Mesenchymal stem cell (in vitro differentiated cells and primary cell): ENCODE measurements around the gene MPDZ.

Experiments used
- DNase-seq: peaks from one replicate; pipeline ENCODE4 v3.0.0-alpha.2; 2013
- H2AFZ ChIP-seq: one replicate; pipeline ENCODE4 v1.6.1; 2013; ENCODE audit warnings: low read depth, mild to moderate bottlenecking, control low read depth, inconsistent platforms, low read length, moderate library complexity
- H2AK5ac ChIP-seq: 2 replicates; pipeline ENCODE4 v1.6.1; 2013; ENCODE audit warnings: low read length, moderate library complexity, mild to moderate bottlenecking, inconsistent platforms; ENCODE audit not compliant: severe bottlenecking
- H2BK120ac ChIP-seq: one replicate; pipeline ENCODE4 v1.6.1; 2013; ENCODE audit warnings: low read depth, mild to moderate bottlenecking, inconsistent platforms, low read length, moderate library complexity
- H2BK12ac ChIP-seq, 2 experiments: one replicate each; pipeline ENCODE4 v1.6.1; 2013; ENCODE audit warnings: inconsistent platforms in 2 of 2, low read length in 2 of 2, mild to moderate bottlenecking in 2 of 2, moderate library complexity in 2 of 2, control low read depth in 1 of 2
- H2BK15ac ChIP-seq: one replicate; pipeline ENCODE4 v1.6.1; 2013; ENCODE audit warnings: mild to moderate bottlenecking, low read depth, inconsistent platforms; ENCODE audit not compliant: poor library complexity, severe bottlenecking
- H2BK5ac ChIP-seq: 2 replicates; pipeline ENCODE4 v1.6.1; 2013; ENCODE audit warnings: low read depth, mild to moderate bottlenecking, low read length, control low read depth, inconsistent platforms; ENCODE audit not compliant: poor library complexity, severe bottlenecking
- H3K14ac ChIP-seq, 2 experiments: one replicate each; pipeline ENCODE4 v1.6.1; 2013; ENCODE audit warnings: inconsistent platforms in 2 of 2, low read length in 2 of 2, control low read depth in 1 of 2, mild to moderate bottlenecking in 1 of 2, moderate library complexity in 1 of 2
- H3K18ac ChIP-seq, 2 experiments: one replicate each; pipeline ENCODE4 v1.6.1; 2013; ENCODE audit warnings: inconsistent platforms in 2 of 2, low read length in 2 of 2, control low read depth in 1 of 2, low read depth in 1 of 2, mild to moderate bottlenecking in 1 of 2
- H3K23ac ChIP-seq, 2 experiments: one replicate each; pipeline ENCODE4 v1.6.1; 2013; ENCODE audit warnings: inconsistent platforms in 2 of 2, low read length in 2 of 2, mild to moderate bottlenecking in 2 of 2, moderate library complexity in 2 of 2, control low read depth in 1 of 2
- H3K27ac ChIP-seq: 2 replicates; pipeline ENCODE4 v1.5.1; 2013; ENCODE audit warnings: mild to moderate bottlenecking, moderate library complexity, low read length, control low read depth, inconsistent platforms; ENCODE audit not compliant: poor library complexity, severe bottlenecking
- H3K27me3 ChIP-seq, 2 experiments: 2 replicates each; pipeline versions ENCODE4 v1.6.1 to v1.7.0; 2013; ENCODE audit warnings: low read length in 2 of 2, mild to moderate bottlenecking in 2 of 2, moderate library complexity in 2 of 2, control low read depth in 1 of 2, inconsistent platforms in 1 of 2; ENCODE audit not compliant: control insufficient read depth in 1 of 2, insufficient read depth in 1 of 2
- H3K36me3 ChIP-seq, 2 experiments: 2 replicates each; pipeline versions ENCODE4 v1.6.1 to v1.7.0; 2013; ENCODE audit warnings: low read length in 2 of 2, control low read depth in 1 of 2, inconsistent platforms in 1 of 2, low read depth in 1 of 2, mild to moderate bottlenecking in 1 of 2; ENCODE audit not compliant: insufficient read depth in 2 of 2, control insufficient read depth in 1 of 2
- H3K4ac ChIP-seq, 2 experiments: one replicate each; pipeline ENCODE4 v1.6.1; 2013; ENCODE audit warnings: inconsistent platforms in 2 of 2, low read length in 2 of 2, mild to moderate bottlenecking in 2 of 2, moderate library complexity in 2 of 2, control low read depth in 1 of 2, low read depth in 1 of 2
- H3K4me1 ChIP-seq: 2 replicates; pipeline ENCODE4 v1.6.1; 2013; ENCODE audit warnings: low read depth, low read length, control low read depth; ENCODE audit not compliant: control insufficient read depth, insufficient read depth
- H3K4me2 ChIP-seq: 2 replicates; pipeline ENCODE4 v1.6.1; 2013; ENCODE audit warnings: low read length, mild to moderate bottlenecking, inconsistent platforms; ENCODE audit not compliant: poor library complexity, severe bottlenecking
- H3K4me3 ChIP-seq, 2 experiments: 2 replicates each; pipeline versions ENCODE4 v1.5.1 to v1.7.0; 2013; ENCODE audit warnings: low read length in 2 of 2, mild to moderate bottlenecking in 2 of 2, control low read depth in 1 of 2, low read depth in 1 of 2; ENCODE audit not compliant: insufficient read depth in 1 of 2
- H3K79me1 ChIP-seq: replicated peaks from 2 replicates; pipeline ENCODE4 v1.6.1; 2013; ENCODE audit warnings: mild to moderate bottlenecking, control low read depth, low read length, inconsistent platforms; ENCODE audit not compliant: poor library complexity, severe bottlenecking
- H3K9ac ChIP-seq: 2 replicates; pipeline ENCODE4 v1.7.0; 2013; ENCODE audit warnings: mild to moderate bottlenecking, low read length, moderate library complexity
- H3K9me3 ChIP-seq: 2 replicates; pipeline ENCODE4 v1.7.0; 2013; ENCODE audit warnings: mild to moderate bottlenecking, low read length; ENCODE audit not compliant: control insufficient read depth
- H4K8ac ChIP-seq: one replicate; pipeline ENCODE4 v1.6.1; 2013; ENCODE audit warnings: inconsistent platforms, mild to moderate bottlenecking, low read length, moderate library complexity
- H4K91ac ChIP-seq: one replicate; pipeline ENCODE4 v1.6.1; 2013; ENCODE audit warnings: mild to moderate bottlenecking, low read length, inconsistent platforms
- WGBS: methylation state at CpG from one replicate; pipeline ENCODE4 v1.1.7; 2013; ENCODE audit warnings: mixed read lengths; 5-methylcytosine and 5-hydroxymethylcytosine counted together

The MPDZ gene

DNA sequence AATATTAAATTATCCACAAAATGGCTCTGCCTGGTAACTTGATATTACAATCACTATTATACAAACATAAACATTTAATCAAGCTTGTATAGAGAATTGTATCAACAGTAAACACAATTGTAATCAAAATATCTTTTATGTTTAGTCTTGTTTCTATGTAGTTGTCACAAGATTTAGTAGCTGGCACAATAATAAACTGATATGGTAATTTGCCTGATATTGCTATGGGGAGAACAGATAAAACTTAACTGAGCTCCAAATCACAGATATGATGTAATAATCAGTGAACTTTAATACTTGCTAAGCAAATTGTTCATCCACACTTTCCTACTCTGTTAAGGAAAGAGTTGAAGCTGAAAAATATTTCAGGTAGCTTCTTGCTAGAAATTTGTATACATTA is 189.8 kb downstream of the MPDZ start:
- Histone ChIP-seq H2BK5ac (no peak overlapping the region), H2BK12ac (no peak overlapping the region), H3K9ac (no peak overlapping the region), H4K8ac (no peak overlapping the region), H3K9me3 (no peaks in the 10 kb centered on the region), H2AK5ac (no peak overlapping the region), H2BK15ac (no peak overlapping the region), H3K4me1 (no peaks in the 10 kb centered on the region), H3K23ac (no peak overlapping the region), H3K18ac (no peak overlapping the region), H4K91ac (no peak overlapping the region), H3K4me3 (no peak overlapping the region), H3K4ac (no peak overlapping the region), H3K27ac (no peak overlapping the region), H3K27me3 (no peaks in the 10 kb centered on the region), H3K14ac (no peak overlapping the region), H2AFZ (no peak overlapping the region), H3K36me3 (no peaks in the 10 kb centered on the region), H2BK120ac (no peak overlapping the region), H3K79me1 (no peaks in the 10 kb centered on the region), H3K4me2 (no peak overlapping the region)
- no peak for DNase-seq

DNA sequence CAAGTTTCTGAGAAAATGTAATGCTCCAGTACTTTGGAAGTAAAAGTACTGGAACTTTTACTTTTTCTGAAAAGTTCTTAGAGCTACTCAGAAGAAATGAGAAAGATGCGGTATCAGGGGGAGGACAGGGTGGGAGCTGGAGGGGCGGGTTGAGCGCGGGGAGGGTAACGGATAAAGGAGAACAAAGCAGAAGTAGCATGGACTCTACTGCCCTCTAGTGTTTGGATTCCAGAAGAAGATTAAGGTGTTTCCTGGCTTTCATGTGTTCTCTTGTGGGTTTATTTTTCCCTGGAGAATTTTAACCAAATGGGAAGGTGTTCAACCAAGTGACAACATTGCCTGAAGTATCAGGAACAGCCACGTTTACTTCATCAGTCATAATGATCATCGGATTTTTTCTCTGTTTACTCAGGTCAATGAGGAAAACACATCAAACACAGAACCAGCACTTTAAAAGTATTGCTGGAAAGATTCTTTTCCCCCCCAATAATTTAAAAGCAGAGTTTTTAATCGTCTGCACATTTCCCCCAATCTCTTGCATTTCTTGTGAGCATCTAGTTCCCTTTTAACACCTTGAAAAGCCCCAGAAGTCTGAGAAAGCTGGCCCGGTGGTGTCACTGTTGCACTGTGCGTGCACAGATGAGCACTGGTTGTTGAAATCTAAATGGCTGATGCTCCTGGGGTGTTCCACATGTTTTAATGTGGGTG is 190.6 kb downstream of the MPDZ start:
- Histone ChIP-seq H4K91ac (no peak overlapping the region), H2AFZ (no peak overlapping the region), H2BK120ac (no peak overlapping the region), H3K27ac (no peak overlapping the region), H3K36me3 (no peaks in the 10 kb centered on the region), H3K79me1 (no peaks in the 10 kb centered on the region), H2BK12ac (no peak overlapping the region), H3K4me3 (peak overlapping the region in 1 of 2 experiments; percentile 56), H3K27me3 (no peaks in the 10 kb centered on the region), H3K14ac (no peak overlapping the region), H2BK5ac (no peak overlapping the region), H2BK15ac (no peak overlapping the region), H3K9ac (peak overlapping the region; percentile 70), H3K23ac (no peak overlapping the region), H3K18ac (no peak overlapping the region), H3K4ac (no peak overlapping the region), H4K8ac (no peak overlapping the region), H3K4me1 (no peaks in the 10 kb centered on the region), H2AK5ac (no peak overlapping the region), H3K9me3 (no peaks in the 10 kb centered on the region), H3K4me2 (peak overlapping the region; percentile 74)
- peak; percentile 66 for DNase-seq
- WGBS: 5% methylated on average over 8 of the region's 10 CpGs

DNA sequence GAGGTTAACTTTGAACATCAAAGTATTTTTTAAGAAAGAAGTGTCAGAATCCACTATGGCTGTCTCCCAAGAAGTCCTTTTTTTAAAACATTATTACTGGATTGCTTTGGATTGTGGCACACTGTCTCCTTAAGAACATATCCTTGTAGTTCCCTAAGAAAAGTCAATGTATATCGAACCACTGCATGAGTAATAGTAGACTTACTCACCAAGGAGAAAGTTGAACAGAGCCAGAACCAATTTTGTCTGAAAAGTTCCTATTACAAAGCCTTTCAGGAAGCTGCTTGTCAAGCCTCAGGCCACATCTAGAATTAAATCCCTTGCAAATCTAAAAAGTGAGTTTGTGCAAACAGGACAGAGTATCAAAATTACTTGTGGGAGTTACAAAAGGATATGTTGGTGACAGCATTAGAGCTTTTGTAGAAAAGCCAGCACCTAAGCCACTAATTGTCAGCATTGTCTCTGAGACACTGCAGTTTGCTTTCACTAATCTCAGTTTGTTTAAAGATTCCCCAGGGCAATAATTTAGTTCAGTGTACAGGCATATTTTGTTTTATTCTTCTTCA is 195.4 kb downstream of the MPDZ start:
- no peak overlapping the region for H2AK5ac ChIP-seq
- no peak overlapping the region for H3K23ac ChIP-seq
- no peak overlapping the region for H3K14ac ChIP-seq
- H3K9ac ChIP-seq: peak overlapping the region; percentile 29
- H4K8ac ChIP-seq: no peak overlapping the region
- H3K4me1 ChIP-seq: no peaks in the 10 kb centered on the region
- H3K4ac ChIP-seq: no peak overlapping the region
- H2BK120ac ChIP-seq: no peak overlapping the region
- no peak overlapping the region for H3K27ac ChIP-seq
- no peak overlapping the region for H2BK15ac ChIP-seq
- no peaks in the 10 kb centered on the region for H3K36me3 ChIP-seq
- no peak overlapping the region for H2AFZ ChIP-seq
- no peaks in the 10 kb centered on the region for H3K27me3 ChIP-seq
- H3K4me3 ChIP-seq: no peak overlapping the region
- H3K4me2 ChIP-seq: no peak overlapping the region
- no peak overlapping the region for H3K18ac ChIP-seq
- 13% methylated on average over 1 of the region's 1 CpG for WGBS
- no peaks in the 10 kb centered on the region for H3K79me1 ChIP-seq
- peak; percentile 54 for DNase-seq
- H4K91ac ChIP-seq: no peak overlapping the region
- H2BK5ac ChIP-seq: no peak overlapping the region
- H3K9me3 ChIP-seq: no peaks in the 10 kb centered on the region
- H2BK12ac ChIP-seq: no peak overlapping the region

DNA sequence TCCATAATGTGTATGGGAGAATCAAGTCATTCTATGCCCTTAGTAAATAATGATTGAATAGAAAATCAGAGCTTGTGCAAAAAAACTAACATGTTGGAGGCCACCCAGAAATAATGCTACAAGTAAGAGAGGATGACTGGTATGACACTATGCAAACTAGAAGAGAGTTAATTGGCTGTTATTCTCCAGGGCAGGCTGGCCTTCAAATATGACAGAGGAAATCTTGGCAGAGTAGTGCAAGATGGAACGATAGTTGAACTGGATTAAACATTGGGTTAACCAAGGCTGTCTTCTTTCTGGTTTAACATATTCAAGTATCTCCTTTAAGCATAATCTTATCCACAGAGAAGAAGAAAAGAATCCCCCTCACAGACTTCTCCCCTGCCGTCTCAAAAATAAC is 196.1 kb downstream of the MPDZ start:
- Histone ChIP-seq H3K14ac (no peak overlapping the region), H2BK15ac (no peak overlapping the region), H4K91ac (no peak overlapping the region), H2BK120ac (no peak overlapping the region), H2AK5ac (no peak overlapping the region), H3K79me1 (no peaks in the 10 kb centered on the region), H3K18ac (no peak overlapping the region), H3K4me2 (no peak overlapping the region), H2BK5ac (no peak overlapping the region), H3K9ac (no peak overlapping the region), H3K27me3 (no peaks in the 10 kb centered on the region), H3K27ac (no peak overlapping the region), H3K9me3 (no peaks in the 10 kb centered on the region), H3K36me3 (no peaks in the 10 kb centered on the region), H3K4ac (no peak overlapping the region), H2AFZ (no peak overlapping the region), H3K4me3 (no peak overlapping the region), H2BK12ac (no peak overlapping the region), H3K4me1 (no peaks in the 10 kb centered on the region), H4K8ac (no peak overlapping the region), H3K23ac (no peak overlapping the region)
- no peak for DNase-seq
- WGBS: 88% methylated on average over 1 of the region's 2 CpGs
